H9 (cell line): ENCODE measurements around the gene MAPT. TPM values are rescaled to one million over a fixed set of nuclear protein-coding genes. Genes with fewer than 3 reads are reported as not detected.

Experiments used
- DNase-seq: peaks from one replicate; pipeline ENCODE4 v3.0.0-alpha.2; 2017
- H2AFZ ChIP-seq: one replicate; pipeline ENCODE4 v1.6.1; 2013; ENCODE audit warnings: mild to moderate bottlenecking, low read length, control low read depth, moderate library complexity
- H2AK5ac ChIP-seq: 2 replicates; pipeline ENCODE4 v1.6.1; 2013; ENCODE audit warnings: low read length, control low read depth, mixed read lengths; ENCODE audit not compliant: insufficient read length
- H2BK120ac ChIP-seq: one replicate; pipeline ENCODE4 v1.6.1; 2013; ENCODE audit warnings: low read depth, mild to moderate bottlenecking, low read length, control low read depth, inconsistent platforms; ENCODE audit not compliant: poor library complexity, severe bottlenecking
- H2BK12ac ChIP-seq: 2 replicates; pipeline ENCODE4 v1.6.1; 2013; ENCODE audit warnings: low read length, control low read depth, mixed read lengths, low read depth; ENCODE audit not compliant: insufficient read length
- H2BK15ac ChIP-seq: 2 replicates; pipeline ENCODE4 v1.6.1; 2013; ENCODE audit warnings: low read depth, low read length, control low read depth
- H2BK20ac ChIP-seq: one replicate; pipeline ENCODE4 v1.6.1; 2013; ENCODE audit warnings: low read depth, mild to moderate bottlenecking, low read length, control low read depth, inconsistent platforms; ENCODE audit not compliant: poor library complexity, severe bottlenecking
- H2BK5ac ChIP-seq: 2 replicates; pipeline ENCODE4 v1.6.1; 2013; ENCODE audit warnings: low read length, control low read depth, mixed read lengths; ENCODE audit not compliant: insufficient read length
- H3K14ac ChIP-seq: 2 replicates; pipeline ENCODE4 v1.6.1; 2013; ENCODE audit warnings: low read length, control low read depth; ENCODE audit not compliant: insufficient read depth
- H3K18ac ChIP-seq: 2 replicates; pipeline ENCODE4 v1.6.1; 2013; ENCODE audit warnings: low read depth, mild to moderate bottlenecking, mixed read lengths, low read length, control low read depth; ENCODE audit not compliant: insufficient read length
- H3K23ac ChIP-seq: 2 replicates; pipeline ENCODE4 v1.6.1; 2013; ENCODE audit warnings: low read length, control low read depth, mixed read lengths, low read depth; ENCODE audit not compliant: insufficient read length
- H3K23me2 ChIP-seq: 2 replicates; pipeline ENCODE4 v1.6.1; 2013; ENCODE audit warnings: low read depth, mild to moderate bottlenecking, mixed read lengths, low read length, control low read depth; ENCODE audit not compliant: insufficient read length, poor library complexity, severe bottlenecking
- H3K27ac ChIP-seq: 2 replicates; pipeline ENCODE4 v1.5.1; 2013; ENCODE audit warnings: low read length, control low read depth, mixed read lengths, low read depth; ENCODE audit not compliant: insufficient read length
- H3K27me3 ChIP-seq: 2 replicates; pipeline ENCODE4 v1.6.1; 2013; ENCODE audit warnings: low read length, control low read depth, inconsistent platforms; ENCODE audit not compliant: insufficient read depth
- H3K4ac ChIP-seq: 2 replicates; pipeline ENCODE4 v1.6.1; 2013; ENCODE audit warnings: low read depth, mild to moderate bottlenecking, control low read depth, inconsistent platforms, low read length, moderate library complexity
- H3K4me1 ChIP-seq: 2 replicates; pipeline ENCODE4 v1.6.1; 2013; ENCODE audit warnings: low read length, control low read depth, inconsistent platforms; ENCODE audit not compliant: insufficient read depth
- H3K4me2 ChIP-seq: 2 replicates; pipeline ENCODE4 v1.6.1; 2013; ENCODE audit warnings: low read length, control low read depth, mixed read lengths; ENCODE audit not compliant: insufficient read length, insufficient read depth
- H3K56ac ChIP-seq: 2 replicates; pipeline ENCODE4 v1.6.1; 2013; ENCODE audit warnings: low read depth, mild to moderate bottlenecking, mixed read lengths, low read length, control low read depth; ENCODE audit not compliant: insufficient read length
- H3K79me1 ChIP-seq: 2 replicates; pipeline ENCODE4 v1.6.1; 2013; ENCODE audit warnings: low read depth, mild to moderate bottlenecking, moderate library complexity, low read length, control low read depth, inconsistent platforms; ENCODE audit not compliant: insufficient read depth, poor library complexity, severe bottlenecking
- H3K79me2 ChIP-seq: 2 replicates; pipeline ENCODE4 v1.6.1; 2013; ENCODE audit warnings: low read length, control low read depth, inconsistent platforms; ENCODE audit not compliant: insufficient read depth
- H3K9ac ChIP-seq: 2 replicates; pipeline ENCODE4 v1.6.1; 2013; ENCODE audit warnings: low read length, control low read depth, mixed read lengths; ENCODE audit not compliant: insufficient read length; ENCODE audit errors: extremely low read depth
- H3K9me3 ChIP-seq: one replicate; pipeline ENCODE4 v1.6.1; 2013; ENCODE audit warnings: low read depth, low read length, inconsistent platforms; ENCODE audit not compliant: control insufficient read depth
- H3T11ph ChIP-seq: one replicate; pipeline ENCODE4 v1.6.1; 2013; ENCODE audit warnings: mild to moderate bottlenecking, low read length, control low read depth, inconsistent platforms
- H4K20me1 ChIP-seq: one replicate; pipeline ENCODE4 v1.6.1; 2013; ENCODE audit not compliant: control insufficient read depth, insufficient read length, insufficient read depth
- H4K5ac ChIP-seq: 2 replicates; pipeline ENCODE4 v1.6.1; 2013; ENCODE audit warnings: low read depth, mild to moderate bottlenecking, mixed read lengths, low read length, control low read depth; ENCODE audit not compliant: insufficient read length
- H4K8ac ChIP-seq: replicated peaks from 2 replicates; pipeline ENCODE4 v1.6.1; 2013; ENCODE audit warnings: low read length, control low read depth, mixed read lengths, low read depth; ENCODE audit not compliant: insufficient read length
- H4K91ac ChIP-seq: 2 replicates; pipeline ENCODE4 v1.6.1; 2013; ENCODE audit warnings: low read depth, mild to moderate bottlenecking, moderate library complexity, mixed read lengths, low read length, control low read depth; ENCODE audit not compliant: insufficient read length
- H3K27ac Mint-ChIP-seq, 3 experiments: 2 replicates in 2 of 3; 3 replicates in 1 of 3; pipeline ENCODE4 v1.8.0; 2020 to 2021; ENCODE audit warnings: mixed read lengths in 3 of 3, mild to moderate bottlenecking in 1 of 3, moderate library complexity in 1 of 3
- H3K27me3 Mint-ChIP-seq: 2 replicates; pipeline ENCODE4 v1.8.0; 2021; ENCODE audit warnings: low read depth, mild to moderate bottlenecking, moderate library complexity, mixed read lengths
- H3K36me3 Mint-ChIP-seq, 3 experiments: 2 replicates in 2 of 3; 3 replicates in 1 of 3; pipeline ENCODE4 v1.8.0; 2020 to 2021; ENCODE audit warnings: low read depth in 3 of 3, mixed read lengths in 3 of 3; ENCODE audit not compliant: insufficient read depth in 1 of 3
- H3K4me1 Mint-ChIP-seq, 2 experiments: 2 replicates each; pipeline ENCODE4 v1.8.0; 2020; ENCODE audit warnings: mixed read lengths in 2 of 2
- H3K4me3 Mint-ChIP-seq, 2 experiments: 2 replicates in 1 of 2; 3 replicates in 1 of 2; pipeline ENCODE4 v1.8.0; 2020 to 2021; ENCODE audit warnings: mild to moderate bottlenecking in 2 of 2, mixed read lengths in 2 of 2, moderate library complexity in 1 of 2
- H3K9me3 Mint-ChIP-seq, 2 experiments: 2 replicates in 1 of 2; 3 replicates in 1 of 2; pipeline ENCODE4 v1.8.0; 2020; ENCODE audit warnings: mild to moderate bottlenecking in 2 of 2, mixed read lengths in 2 of 2, moderate library complexity in 1 of 2
- WGBS: extraction: QIAGEN DNeasy Blood & Tissue Kit; methylation state at CpG from one replicate; pipeline ENCODE4 v1.1.7; 2013; ENCODE audit warnings: missing lambda C conversion rate, low lambda C conversion rate, mixed read lengths; ENCODE audit not compliant: insufficient read length; ENCODE audit errors: extremely low coverage; 5-methylcytosine and 5-hydroxymethylcytosine counted together
- total RNA-seq: library from RNA; stranded (reverse); gene quantifications from 2 replicates; pipeline ENCODE4 v1.2.1, GENCODE V29; 2021
- TF ChIP-seq, protein P1 (sequence below): fragments of 200-600 bp; sonication (generic); conservative IDR thresholded peaks from 3 replicates; pipeline ENCODE4 v1.8.0; 2021; ENCODE audit warnings: antibody characterized with exemption, mild to moderate bottlenecking

Gene MAPT
- total RNA-seq, 1 experiment from 2014 or later: 1.6 TPM

DNA sequence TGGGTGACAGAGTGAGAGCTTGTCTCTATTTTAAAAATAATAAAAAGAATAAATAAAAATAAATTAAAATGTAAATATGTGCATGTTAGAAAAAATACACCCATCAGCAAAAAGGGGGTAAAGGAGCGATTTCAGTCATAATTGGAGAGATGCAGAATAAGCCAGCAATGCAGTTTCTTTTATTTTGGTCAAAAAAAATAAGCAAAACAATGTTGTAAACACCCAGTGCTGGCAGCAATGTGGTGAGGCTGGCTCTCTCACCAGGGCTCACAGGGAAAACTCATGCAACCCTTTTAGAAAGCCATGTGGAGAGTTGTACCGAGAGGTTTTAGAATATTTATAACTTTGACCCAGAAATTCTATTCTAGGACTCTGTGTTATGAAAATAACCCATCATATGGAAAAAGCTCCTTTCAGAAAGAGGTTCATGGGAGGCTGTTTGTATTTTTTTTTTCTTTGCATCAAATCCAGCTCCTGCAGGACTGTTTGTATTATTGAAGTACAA, 113.2 kb downstream of the MAPT start:
- Histone ChIP-seq H4K5ac (no peak overlapping the region), H3T11ph (no peak overlapping the region), H3K27me3 (no peaks in the 10 kb centered on the region), H3K4ac (no peak overlapping the region), H2BK5ac (no peak overlapping the region), H3K56ac (no peak overlapping the region), H4K91ac (no peak overlapping the region), H3K79me2 (no peaks in the 10 kb centered on the region), H4K8ac (no peak overlapping the region), H3K79me1 (no peaks in the 10 kb centered on the region), H2BK120ac (no peak overlapping the region), H3K9me3 (no peaks in the 10 kb centered on the region), H3K4me1 (no peaks in the 10 kb centered on the region), H4K20me1 (no peaks in the 10 kb centered on the region), H2AK5ac (no peak overlapping the region), H3K18ac (no peak overlapping the region), H3K23me2 (no peaks in the 10 kb centered on the region), H3K4me2 (no peak overlapping the region), H2BK12ac (no peak overlapping the region), H2AFZ (no peak overlapping the region), H3K9ac (no peak overlapping the region), H3K14ac (no peak overlapping the region), H2BK20ac (no peak overlapping the region), H3K27ac (no peak overlapping the region), H3K23ac (no peak overlapping the region), H2BK15ac (no peak overlapping the region)
- Mint-ChIP-seq H3K27me3 (peaks cover 2% of the 10 kb centered on the region), H3K36me3 (no peaks in the 10 kb centered on the region; a peak in 1 of 7 replicates), H3K9me3 (peaks cover 0 to 7% of the 10 kb centered on the region in 2 experiments; a peak in 2 of 5 replicates), H3K4me3 (no peak overlapping the region), H3K4me1 (no peaks in the 10 kb centered on the region), H3K27ac (no peak overlapping the region)
- DNase-seq: no peak
- TF ChIP-seq, protein P1, sequence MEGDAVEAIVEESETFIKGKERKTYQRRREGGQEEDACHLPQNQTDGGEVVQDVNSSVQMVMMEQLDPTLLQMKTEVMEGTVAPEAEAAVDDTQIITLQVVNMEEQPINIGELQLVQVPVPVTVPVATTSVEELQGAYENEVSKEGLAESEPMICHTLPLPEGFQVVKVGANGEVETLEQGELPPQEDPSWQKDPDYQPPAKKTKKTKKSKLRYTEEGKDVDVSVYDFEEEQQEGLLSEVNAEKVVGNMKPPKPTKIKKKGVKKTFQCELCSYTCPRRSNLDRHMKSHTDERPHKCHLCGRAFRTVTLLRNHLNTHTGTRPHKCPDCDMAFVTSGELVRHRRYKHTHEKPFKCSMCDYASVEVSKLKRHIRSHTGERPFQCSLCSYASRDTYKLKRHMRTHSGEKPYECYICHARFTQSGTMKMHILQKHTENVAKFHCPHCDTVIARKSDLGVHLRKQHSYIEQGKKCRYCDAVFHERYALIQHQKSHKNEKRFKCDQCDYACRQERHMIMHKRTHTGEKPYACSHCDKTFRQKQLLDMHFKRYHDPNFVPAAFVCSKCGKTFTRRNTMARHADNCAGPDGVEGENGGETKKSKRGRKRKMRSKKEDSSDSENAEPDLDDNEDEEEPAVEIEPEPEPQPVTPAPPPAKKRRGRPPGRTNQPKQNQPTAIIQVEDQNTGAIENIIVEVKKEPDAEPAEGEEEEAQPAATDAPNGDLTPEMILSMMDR: no peak
- WGBS: no CpG with 5 or more reads among the region's 2 CpGs
